K562 (cell line): ENCODE results near the gene NDUFS5. TPM values are rescaled to one million over a fixed set of nuclear protein-coding genes. Genes with fewer than 3 reads are reported as not detected.

Experiments used
- CC2D1A ChIP-seq: fragments of 450-650 bp; IDR thresholded peaks from 2 replicates; pipeline ENCODE4 v1.6.1; 2017; ENCODE audit warnings: mild to moderate bottlenecking
- CEBPB ChIP-seq: fragments of 450-650 bp; IDR thresholded peaks from 2 replicates; pipeline ENCODE4 v1.6.1; 2016; ENCODE audit warnings: missing genetic modification characterization, missing compliant biosample characterization
- ILK ChIP-seq: fragments of 450-650 bp; IDR thresholded peaks from 2 replicates; pipeline ENCODE4 v1.6.1; 2016; ENCODE audit warnings: missing genetic modification characterization, low read depth, mild to moderate bottlenecking, missing compliant biosample characterization, moderate library complexity, borderline replicate concordance
- KDM4B ChIP-seq, 2 experiments: fragments of 450-650 bp in 1 of 2; sonication (generic) in 1 of 2; IDR thresholded peaks; 2 replicates each; pipeline ENCODE4 v1.6.1; 2016 to 2017; ENCODE audit warnings: borderline replicate concordance in 2 of 2, antibody characterized with exemption in 1 of 2, low read depth in 1 of 2, mild to moderate bottlenecking in 1 of 2
- MAFG ChIP-seq: fragments of 450-650 bp; conservative IDR thresholded peaks from 2 replicates; pipeline ENCODE4 v1.6.1; 2016; ENCODE audit warnings: missing genetic modification characterization, missing compliant biosample characterization
- NEUROD1 ChIP-seq: fragments of 150-350 bp; IDR thresholded peaks from 2 replicates; pipeline ENCODE4 v1.6.1; 2014; ENCODE audit warnings: borderline replicate concordance, low read length, low read depth; ENCODE audit not compliant: partially characterized antibody
- NONO ChIP-seq, 2 experiments: fragments of 200-400 bp in 1 of 2; fragments of 450-650 bp in 1 of 2; formaldehyde crosslinking in 1 of 2; IDR thresholded peaks; 2 replicates each; pipeline ENCODE4 v1.6.1; 2017; ENCODE audit warnings: low read depth in 2 of 2, mild to moderate bottlenecking in 2 of 2, moderate library complexity in 2 of 2, low read length in 1 of 2
- PBX2 ChIP-seq, 2 experiments: IDR thresholded peaks in 1 of 2; conservative IDR thresholded peaks in 1 of 2; 2 replicates each; pipeline ENCODE4 v1.6.1; 2016; ENCODE audit warnings: low read depth in 2 of 2, mild to moderate bottlenecking in 1 of 2, missing compliant biosample characterization in 1 of 2, missing genetic modification characterization in 1 of 2, moderate library complexity in 1 of 2
- PCBP1 ChIP-seq: fragments of 200-400 bp; formaldehyde crosslinking; IDR thresholded peaks from 2 replicates; pipeline ENCODE4 v1.6.1; 2018; ENCODE audit warnings: mild to moderate bottlenecking, low read depth, low read length; ENCODE audit not compliant: poor library complexity, severe bottlenecking
- PTTG1 ChIP-seq: fragments of 450-650 bp; IDR thresholded peaks from 2 replicates; pipeline ENCODE4 v1.6.1; 2016; ENCODE audit warnings: low read depth, mild to moderate bottlenecking, missing genetic modification characterization, missing compliant biosample characterization
- SAFB ChIP-seq: fragments of 200-400 bp; formaldehyde crosslinking; IDR thresholded peaks from 2 replicates; pipeline ENCODE4 v1.6.1; 2017; ENCODE audit warnings: low read depth, low read length, borderline replicate concordance
- SIX5 ChIP-seq, 2 experiments: IDR thresholded peaks; 2 replicates each; pipeline ENCODE4 v1.6.1; 2011; ENCODE audit warnings: low read length in 2 of 2, borderline replicate concordance in 1 of 2, low read depth in 1 of 2, mild to moderate bottlenecking in 1 of 2, moderate library complexity in 1 of 2; ENCODE audit not compliant: insufficient read depth in 1 of 2
- SRSF3 ChIP-seq: fragments of 200-400 bp; formaldehyde crosslinking; IDR thresholded peaks from 2 replicates; pipeline ENCODE4 v1.6.1; 2016; ENCODE audit warnings: mild to moderate bottlenecking, low read length, moderate library complexity; ENCODE audit not compliant: insufficient read depth
- ZC3H8 ChIP-seq: fragments of 450-650 bp; IDR thresholded peaks from 2 replicates; pipeline ENCODE4 v1.6.1; 2017
- ZHX1 ChIP-seq: fragments of 150-350 bp; conservative IDR thresholded peaks from 2 replicates; pipeline ENCODE4 v1.6.1; 2014; ENCODE audit warnings: low read length
- ZNF133 ChIP-seq: fragments of 250-450 bp; sonication (Bioruptor Pico); IDR thresholded peaks from 2 replicates; pipeline ENCODE4 v1.4.0; 2020; ENCODE audit warnings: mild to moderate bottlenecking
- ZNF232 ChIP-seq: sonication (generic); formaldehyde crosslinking; IDR thresholded peaks from 2 replicates; pipeline ENCODE4 v1.8.0; 2022; ENCODE audit warnings: mild to moderate bottlenecking, missing genetic modification reagents
- ZNF280B ChIP-seq: fragments of 250-450 bp; sonication (Bioruptor Pico); IDR thresholded peaks from 2 replicates; pipeline ENCODE4 v1.5.1; 2021; ENCODE audit warnings: mild to moderate bottlenecking
- ZNF583 ChIP-seq: fragments of 250-450 bp; sonication (Bioruptor Pico); IDR thresholded peaks from 2 replicates; pipeline ENCODE4 v1.4.0; 2020
- ZNF764 ChIP-seq: fragments of 250-450 bp; sonication (Bioruptor Pico); IDR thresholded peaks from 2 replicates; pipeline ENCODE4 v1.4.0; 2020; ENCODE audit warnings: low read depth, mild to moderate bottlenecking, moderate library complexity
- polyA plus RNA-seq, 8 experiments: library from polyadenylated mRNA; depleted of rRNA in 4 of 8; stranded (reverse) in 5 of 8; unstranded in 3 of 8; fragments of >200 nt; fragmentation: Nextera tagmentation in 2 of 8; fragmentation: Illumina TruSeq in 1 of 8; extraction: Ambion mirVana in 2 of 8; extraction: Trizol in 1 of 8; gene quantifications; 2 replicates each; pipeline versions ENCODE4 v1.2.1 to v1.2.3, GENCODE V29; 2011 to 2014; ENCODE audit warnings: inconsistent platforms in 1 of 8, missing spikeins in 1 of 8
- total RNA-seq, 7 experiments: library from RNA; depleted of rRNA in 6 of 7; stranded (reverse); fragments of >200 nt in 6 of 7; fragmentation: Illumina TruSeq in 2 of 7; extraction: Trizol in 2 of 7; gene quantifications; 2 replicates each; pipeline versions ENCODE4 v1.2.1 to v1.2.3, GENCODE V29; 2011 to 2021; ENCODE audit warnings: low replicate concordance in 1 of 7

NDUFS5 gene
- total and polyA plus RNA-seq, 9 of the 15 experiments (the other 6 are each of a cell fraction or from before 2014, with no cell fraction given): 499 to 2,737 (median 1,281) TPM

- TF ChIP-seq CC2D1A (no peak), NEUROD1 (no peak), ILK (no peak), ZC3H8 (no peak), MAFG (no peak), ZHX1 (no peak), PBX2 (CRISPR knock-in tag; IDR thresholded peaks at IDR 0.05; ENCODE audit: low read depth) (no peak), PBX2 (tag; conservative IDR thresholded peaks at IDR 0.05; ENCODE audit: low read depth) (0 out of 2 replicates have a peak, but pooled peaks have one; percentile 8), SIX5 (IDR thresholded peaks at IDR 0.05; ENCODE audit: borderline replicate concordance in 1 of 2, insufficient read depth in 1 of 2, low read depth in 1 of 2, low read length in 2 of 2) (peak in 1 of 2 experiments; percentile 13; a peak in 1 of 4 replicates), PTTG1 (tag) (no peak), SAFB (no peak), ZNF583 (no peak), ZNF280B (no peak), PCBP1 (no peak), NONO (IDR thresholded peaks at IDR 0.05; ENCODE audit: low read depth in 2 of 2, low read length in 1 of 2) (no peak), ZNF232 (CRISPR knock-in tag) (no peak), KDM4B (IDR thresholded peaks at IDR 0.05; ENCODE audit: borderline replicate concordance in 2 of 2, low read depth in 1 of 2) (no peak), CEBPB (tag) (peak; percentile 70), ZNF764 (CRISPR knock-in tag) (no peak), ZNF133 (CRISPR knock-in tag) (no peak), SRSF3 (no peak)
These were observed at the start of gene NDUFS5 (continued) for GRCh38 chr1:39026051-39026865.
